ENCODE results near the gene SLC35F4.
A peak's percentile ranks its signal among the peaks of the same experiment; 100 is the strongest.
"Not testable (repeated sequence)": the region's sequence is repeated elsewhere in the genome, so short reads cannot be mapped to it uniquely, and the experiment has no call there.

SLC35F4 gene

DNA sequence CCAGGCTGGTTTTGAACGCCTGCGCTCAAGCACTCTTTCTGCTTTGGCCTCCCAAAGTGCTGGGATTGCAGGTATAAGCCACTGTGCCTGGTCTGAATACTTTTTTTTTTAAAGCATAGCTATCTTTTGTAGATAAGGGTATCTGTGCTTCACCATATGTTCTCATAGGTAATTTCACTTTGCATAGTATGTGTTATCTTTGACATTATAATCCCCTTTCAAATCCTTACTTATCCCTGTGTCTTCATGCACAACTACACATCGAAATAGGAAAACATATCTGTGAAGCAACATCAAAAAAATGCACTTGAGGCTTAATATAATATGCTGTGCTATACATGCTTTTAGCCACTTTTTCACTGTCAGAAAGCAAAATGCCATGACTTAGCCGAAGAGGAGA, 94.1 kb downstream of the SLC35F4 start:
- no peak for DNase-seq

DNA sequence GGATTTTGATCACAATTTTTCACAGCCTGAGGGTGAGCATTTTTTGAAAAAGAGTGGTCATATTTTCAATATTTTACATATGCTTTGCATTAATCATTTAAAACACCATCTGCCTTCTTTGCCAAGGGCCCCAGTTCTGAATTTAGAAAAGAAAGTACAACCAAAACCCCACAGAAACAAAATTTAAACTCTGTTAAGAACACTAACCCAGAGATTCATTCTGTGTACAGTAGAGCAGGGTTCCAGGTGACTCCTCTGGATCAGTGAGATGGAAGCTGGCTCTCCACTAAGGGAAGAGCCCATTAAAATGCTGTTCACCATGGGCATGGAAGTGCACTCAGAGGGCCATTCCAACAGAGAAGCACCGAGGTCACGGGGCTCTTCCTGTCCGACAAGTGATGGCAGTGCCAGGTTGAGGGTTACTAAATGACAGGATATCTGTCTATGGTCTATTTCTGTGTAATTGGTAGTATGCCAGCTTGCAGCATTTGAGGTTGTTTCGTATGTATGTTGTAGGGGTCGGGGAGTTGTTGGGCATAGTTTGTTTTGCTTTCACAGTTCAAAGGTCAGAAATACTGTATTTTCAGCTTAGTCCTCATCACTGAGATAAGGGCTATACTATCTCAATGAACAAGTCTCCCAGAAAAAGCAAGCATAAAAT, 95.9 kb downstream of the SLC35F4 start:
- DNase-seq: peak; percentile 34

DNA sequence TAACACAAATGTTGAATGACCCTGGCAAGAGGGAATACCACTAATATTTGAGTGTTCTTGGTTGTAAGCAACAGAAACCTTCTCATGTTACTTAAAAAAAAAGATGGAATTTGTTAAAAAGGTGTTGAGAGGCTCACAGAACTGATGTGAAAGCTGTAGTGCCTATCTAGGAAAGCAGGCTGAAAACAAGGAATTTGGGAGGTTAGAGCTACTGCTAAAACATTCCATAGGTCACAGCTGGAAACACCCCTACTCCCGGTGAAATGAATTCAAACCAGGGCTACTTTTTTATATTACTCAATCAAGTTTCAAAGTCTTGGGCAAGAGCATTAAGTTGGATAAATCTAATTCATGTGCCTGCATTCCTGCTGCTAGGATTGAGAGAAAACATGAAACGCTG, 104.1 kb downstream of the SLC35F4 start:
- DNase-seq: no peak

DNA sequence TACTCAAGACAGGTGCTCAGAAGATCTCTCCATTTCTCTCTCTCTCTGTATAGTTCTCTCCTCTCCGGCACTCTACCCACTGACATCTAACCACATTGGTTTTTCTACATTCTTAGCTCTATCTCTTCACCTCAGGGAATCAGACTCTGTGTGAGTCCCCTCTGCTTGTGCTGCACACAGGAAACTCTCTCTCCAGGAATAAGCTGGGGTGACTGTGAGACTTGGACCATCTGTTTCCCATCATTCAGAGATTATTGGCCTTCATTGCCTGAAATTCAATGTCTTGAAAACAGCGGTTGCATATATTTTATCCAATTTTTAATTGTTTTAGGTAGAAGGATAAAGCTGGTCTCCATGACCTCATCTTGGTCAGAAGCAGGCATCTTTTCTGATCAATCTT, 105.0 kb downstream of the SLC35F4 start:
- no peak for DNase-seq

DNA sequence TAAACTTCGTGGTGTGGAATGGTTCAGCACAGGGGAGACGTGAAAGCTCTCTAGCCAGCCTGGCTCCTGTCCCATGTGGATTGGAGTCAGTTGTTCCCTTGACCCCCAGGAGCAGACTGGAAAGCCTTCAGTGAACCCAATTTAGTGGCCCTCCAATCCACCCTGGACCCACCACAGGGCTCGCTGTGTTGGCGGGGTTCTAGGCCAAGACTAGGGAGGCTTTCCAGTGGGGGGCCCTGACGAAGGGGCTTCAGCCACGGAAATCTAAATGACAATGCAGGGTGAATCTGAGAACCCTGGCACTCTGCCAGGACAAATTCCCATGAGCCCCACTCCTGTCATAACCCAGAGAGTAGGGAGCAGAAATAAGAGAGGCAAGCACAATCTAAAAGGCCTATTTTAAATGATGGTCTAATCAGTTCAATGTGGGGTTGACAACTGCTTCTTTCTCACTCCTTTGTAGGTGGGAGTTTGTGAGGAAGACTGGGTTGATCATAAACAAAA, 110.8 kb downstream of the SLC35F4 start:
- DNase-seq: no peak

DNA sequence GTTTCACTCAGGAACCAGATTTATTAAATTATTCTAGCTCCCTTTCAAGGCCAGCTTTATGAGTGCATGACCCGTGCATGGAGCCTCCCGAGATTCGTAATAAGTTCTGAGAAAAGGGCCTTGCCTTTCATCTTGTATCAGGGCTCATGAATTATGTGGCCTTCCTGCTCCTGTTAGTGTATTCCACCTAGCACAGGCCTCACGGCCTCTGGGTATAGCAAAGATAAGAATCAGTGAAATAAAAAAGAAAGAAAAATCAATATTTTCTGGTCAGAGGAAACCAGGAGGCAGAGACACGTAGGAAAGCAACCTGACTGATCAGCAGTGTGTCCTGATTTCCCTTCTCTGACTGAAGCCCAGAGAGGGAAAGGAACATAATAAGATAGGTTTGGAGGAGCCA, 111.4 kb downstream of the SLC35F4 start:
- DNase-seq: no peak

DNA sequence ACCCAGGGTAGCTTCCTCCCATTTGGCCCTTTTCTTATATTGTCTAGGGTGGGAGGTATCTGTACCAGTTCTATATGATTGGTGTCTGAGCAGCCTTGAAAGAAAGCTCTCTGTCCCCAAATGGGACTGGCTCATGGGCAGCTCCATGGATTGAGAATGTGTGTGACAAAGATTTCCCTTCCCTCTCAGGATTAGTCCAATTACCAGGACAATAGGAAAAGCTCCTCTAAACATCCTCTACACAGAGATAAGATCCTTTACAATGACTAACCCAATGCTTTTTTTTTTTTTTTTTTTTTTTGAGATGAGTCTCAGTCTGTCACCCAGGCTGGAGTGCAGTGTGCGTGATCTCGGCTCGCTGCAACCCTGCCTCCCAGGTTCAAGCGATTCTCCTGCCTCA, 112.1 kb downstream of the SLC35F4 start:
- DNase-seq: no peak

DNA sequence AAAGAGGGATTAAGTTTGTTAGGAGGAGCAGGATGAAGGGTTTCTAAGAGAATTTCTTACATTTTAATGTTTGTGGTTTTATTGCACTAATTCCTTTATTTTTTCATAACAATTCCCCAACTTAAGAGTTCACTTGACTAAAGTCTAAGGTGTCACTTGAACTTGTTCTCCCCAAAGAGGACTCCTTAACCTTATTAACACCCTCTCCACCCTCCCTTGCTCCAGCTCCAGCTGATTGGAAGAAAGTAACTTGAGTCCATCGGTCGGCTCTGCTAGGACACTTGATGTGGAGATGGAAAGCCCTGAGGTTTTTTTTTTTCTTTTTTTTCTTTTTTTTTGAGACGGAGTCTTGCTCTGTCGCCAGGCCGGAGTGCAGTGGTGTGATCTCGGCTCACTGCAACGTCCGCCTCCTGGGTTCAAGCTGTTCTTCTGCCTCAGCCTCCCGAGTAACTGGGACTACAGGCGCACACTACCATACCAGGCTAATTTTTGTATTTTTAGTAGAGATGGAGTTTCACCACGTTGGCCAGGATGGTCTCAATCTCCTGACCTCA, 113.7 kb downstream of the SLC35F4 start:
- not testable (repeated sequence) for DNase-seq

DNA sequence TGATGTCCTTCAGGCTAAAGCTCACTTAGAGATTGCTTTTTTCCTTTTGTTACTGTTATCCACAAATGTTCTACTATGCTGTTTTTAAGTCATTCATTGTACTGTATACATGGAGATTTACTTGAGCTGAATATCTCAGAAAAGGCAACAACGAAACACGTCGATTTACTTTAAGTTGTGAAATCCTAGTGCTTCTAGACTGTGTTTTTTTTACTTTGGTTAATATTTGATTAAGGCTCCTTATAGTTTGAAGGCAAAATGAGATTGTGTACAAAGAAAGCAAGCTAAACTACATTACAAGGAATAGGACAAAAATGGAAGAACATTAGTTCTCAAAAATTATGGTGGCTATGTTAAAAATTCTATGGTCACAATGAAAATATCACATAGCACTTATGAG, 114.5 kb downstream of the SLC35F4 start:
- no peak for DNase-seq

DNA sequence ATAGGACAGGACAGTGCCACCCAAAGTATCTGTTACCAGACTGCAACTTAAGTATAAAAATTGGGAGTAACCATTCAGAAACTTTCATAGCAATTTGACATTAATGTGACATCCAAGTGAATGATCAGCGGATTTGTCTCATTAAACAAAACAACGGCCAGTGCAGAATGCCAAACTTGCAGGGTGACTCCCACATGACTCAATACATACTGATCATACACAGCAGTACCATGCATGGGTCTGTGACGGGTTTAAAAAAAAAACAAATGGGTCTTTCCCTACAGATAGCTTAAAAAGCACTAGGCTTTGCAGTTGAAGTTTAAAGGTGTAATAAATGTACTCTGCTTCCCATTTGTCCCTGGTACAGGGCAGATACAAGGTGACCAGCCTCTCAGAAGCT, 116.6 kb downstream of the SLC35F4 start:
- DNase-seq: no peak

DNA sequence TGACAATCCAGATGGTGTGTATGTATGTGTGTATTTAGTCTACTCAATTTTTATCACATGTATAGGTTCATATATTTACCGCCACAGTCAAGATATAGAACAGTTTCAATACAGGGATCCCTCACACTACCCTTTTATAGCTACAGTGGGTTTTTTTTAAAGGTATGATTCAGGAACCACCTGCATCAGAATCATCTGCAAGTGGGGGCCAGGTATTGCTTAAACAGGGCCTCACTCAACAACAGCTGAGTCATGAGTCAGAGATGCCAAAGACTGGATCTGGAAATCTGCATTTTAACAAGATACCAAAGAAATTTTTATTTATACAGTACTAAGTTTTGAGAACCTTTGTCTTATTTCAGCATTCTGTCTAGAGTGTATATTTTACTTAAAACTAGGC, 117.6 kb downstream of the SLC35F4 start:
- DNase-seq: no peak

DNA sequence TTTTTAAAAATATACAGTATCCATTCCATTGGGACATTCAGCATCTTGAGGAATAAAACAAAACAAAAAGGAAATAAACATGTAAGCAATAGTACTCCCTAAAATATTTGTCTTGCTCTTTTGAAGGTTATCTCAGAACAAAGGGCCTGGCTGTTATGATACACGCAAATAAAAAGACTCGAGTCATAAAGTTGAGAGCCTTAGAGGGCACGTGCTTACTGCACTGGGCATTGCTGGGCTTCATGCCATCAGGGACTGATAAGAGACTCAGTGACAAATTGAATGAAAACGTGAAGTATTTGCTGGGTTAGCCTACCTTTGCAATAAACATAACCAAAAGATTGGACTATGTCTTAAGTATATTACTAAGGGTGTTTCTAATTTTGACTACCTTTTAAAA, 118.9 kb downstream of the SLC35F4 start:
- DNase-seq: no peak

DNA sequence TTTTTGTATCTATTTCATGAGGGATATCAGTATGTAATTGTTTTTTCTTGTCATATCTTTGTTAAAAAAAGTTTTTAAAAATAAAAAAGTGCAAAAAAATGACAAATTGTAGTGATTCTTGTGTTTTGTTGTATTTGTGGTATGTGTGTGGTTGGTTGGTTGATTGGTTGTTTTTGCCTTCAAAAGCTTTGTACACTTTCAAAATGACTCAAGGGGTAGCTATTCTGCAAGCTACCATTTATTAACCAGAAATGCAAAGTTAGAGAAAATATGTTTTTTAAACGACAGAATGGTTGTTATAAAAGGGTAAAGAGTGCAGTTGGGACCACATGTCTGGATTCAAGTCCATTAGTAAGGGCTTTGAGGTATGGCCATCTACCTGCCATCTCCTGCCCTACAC, 119.3 kb downstream of the SLC35F4 start:
- no peak for DNase-seq

DNA sequence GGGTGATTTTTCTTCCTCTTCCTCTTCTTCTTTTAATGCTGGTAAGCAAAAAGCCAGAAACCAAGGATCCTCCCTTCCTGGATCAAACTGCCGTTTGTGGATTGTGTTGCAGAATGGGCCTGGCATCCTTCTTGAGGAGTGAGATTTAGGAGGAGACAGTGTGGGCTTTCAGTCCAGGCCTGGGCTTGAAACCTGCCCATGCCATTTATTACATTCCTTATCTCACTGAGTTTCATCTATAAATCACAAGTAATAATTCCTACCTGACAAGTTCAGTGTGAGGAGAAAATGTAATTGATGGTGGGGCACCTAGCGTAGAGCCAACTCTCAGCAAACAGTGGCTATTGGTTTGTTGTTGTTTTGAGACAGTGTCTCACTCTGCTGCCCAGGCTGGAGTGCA, 126.4 kb downstream of the SLC35F4 start:
- no peak for DNase-seq

DNA sequence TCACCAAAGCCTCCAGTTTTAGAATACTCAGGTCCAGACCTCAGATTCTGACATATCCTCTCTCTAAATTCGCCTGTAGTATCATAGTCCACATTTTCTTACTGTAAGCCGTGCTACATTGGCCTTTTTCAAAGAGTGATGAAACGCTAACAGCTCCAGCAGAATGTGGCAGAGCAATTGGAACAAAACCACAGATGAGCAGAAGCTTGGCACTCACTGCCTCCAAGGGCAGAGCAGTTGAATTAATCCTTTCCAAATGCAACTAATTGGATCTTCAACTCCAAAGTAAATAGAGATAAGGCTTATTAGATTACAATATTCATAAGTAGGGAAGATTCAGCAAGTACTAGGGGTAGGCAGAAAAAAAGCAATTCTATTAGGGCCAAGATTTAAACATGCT, 128.3 kb downstream of the SLC35F4 start:
- no peak for DNase-seq

DNA sequence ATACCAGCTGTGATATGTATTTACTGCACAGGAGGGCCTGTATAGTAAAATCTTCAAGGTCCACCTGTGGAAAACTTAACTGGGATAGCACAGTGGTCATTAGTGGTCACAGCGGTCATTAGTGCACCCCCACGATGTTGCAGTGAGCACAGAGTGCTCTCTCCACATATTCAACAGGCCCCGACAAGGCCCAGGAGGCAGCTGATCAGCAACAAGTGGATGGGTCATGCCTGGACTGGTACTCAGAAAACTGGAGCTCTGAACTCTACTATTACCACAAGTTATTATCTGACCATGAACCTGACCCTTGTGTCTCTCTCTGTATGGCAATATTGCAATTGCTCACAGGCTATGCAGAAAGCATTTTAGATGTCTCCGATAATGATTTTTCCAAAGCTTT, 129.5 kb downstream of the SLC35F4 start:
- DNase-seq: no peak

DNA sequence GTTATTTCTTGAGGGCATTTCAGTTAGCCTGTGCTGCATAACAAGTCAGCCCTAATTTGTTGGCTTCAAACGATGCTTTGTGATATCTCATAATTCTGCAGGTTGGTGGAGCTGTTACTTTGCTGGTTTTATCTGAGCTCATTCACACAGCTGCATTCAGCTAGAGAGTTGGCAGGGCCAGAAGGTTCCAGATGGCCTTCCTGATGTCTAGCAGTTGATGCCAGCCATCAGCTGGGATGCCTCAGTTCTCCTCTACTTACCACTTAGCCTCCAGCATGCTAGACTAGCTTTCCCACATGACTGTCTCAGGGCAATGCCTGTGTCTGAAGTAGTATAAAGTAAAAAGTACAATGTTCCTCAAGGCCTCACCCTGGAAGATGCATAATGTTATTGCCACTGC, 130.6 kb downstream of the SLC35F4 start:
- no peak for DNase-seq

DNA sequence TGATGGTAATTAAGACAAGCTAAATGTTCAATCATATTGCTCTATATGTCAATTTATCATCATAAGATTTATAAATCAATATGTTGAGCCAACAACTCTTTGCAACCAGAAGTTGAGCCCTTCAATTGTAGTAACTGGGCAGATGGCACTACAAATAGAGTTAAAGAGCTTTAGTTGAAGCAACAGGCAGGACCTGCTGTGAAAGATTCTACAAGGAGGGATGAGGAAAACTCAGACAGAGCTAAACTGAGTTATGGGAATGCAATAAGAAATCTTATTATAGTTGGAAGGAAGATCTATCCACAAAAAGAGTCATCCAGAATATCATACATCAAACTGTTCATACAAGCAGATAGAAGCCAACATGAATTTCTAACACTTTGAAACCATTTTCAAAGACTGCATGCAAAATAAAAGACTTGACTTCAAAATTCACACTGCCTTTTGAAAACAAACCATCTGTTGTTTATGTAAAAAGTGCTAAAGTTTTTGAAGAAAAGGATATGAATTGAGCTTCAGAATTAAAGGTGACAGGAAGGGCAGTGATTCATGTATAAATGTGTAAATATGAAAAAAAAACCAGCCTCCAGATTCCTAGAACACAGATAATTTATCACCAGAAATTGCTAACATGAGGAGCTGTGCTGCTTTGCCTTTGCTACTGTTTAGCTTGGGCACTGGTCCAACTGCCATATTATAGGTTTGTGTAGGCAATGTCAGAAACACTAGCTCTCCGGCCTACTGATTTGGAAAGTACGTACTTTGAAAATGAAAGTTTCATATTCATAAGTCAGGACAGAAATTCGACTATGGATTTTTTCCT, 133.2 kb downstream of the SLC35F4 start:
- no peak for DNase-seq

DNA sequence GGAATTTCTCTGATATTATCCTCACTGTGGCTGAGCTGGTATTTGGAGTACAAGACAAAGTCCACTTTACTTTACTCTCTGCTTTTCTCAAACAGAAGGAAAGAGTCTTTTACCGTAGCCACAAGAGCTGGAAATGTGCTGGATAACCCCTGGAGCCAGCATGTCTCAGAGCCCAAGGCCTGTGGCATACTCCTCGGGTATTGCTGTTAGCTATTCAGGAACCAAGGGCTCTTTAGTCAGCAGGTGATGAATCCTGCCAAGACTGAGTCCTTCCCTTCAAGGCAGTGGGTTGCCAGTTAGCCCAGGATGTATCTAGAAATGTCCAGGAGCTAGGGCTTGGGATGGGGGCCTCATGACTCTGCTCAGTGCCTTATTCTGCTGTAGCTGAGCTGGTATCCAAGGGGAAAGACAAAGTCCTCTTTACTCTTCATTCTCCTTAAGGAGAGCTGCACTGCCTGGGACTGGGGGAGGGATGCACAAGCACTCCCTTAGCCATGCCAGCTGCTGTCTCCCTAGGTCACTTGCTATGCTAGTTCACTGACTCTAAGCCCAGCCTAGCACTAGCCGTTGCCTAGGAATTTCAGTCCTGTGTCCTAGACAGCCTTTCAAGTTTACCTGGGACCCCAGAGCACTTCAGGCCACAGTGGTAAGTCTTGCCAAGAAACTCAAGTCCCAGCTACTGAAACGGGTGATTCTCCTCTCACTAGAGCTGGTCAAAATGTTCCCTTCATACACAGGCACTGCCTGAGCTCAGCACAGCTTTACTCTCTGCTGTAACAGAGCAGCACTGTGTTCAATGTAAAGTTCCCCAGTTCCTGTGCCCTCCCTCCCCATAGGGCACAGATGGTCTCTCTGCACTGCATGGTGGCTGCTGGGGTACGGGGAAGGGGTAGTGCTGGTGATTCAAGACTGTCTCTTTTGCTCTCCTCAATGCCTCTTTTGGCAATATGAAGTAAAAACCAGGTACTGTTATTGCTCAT, 136.4 kb downstream of the SLC35F4 start:
- DNase-seq: no peak

DNA sequence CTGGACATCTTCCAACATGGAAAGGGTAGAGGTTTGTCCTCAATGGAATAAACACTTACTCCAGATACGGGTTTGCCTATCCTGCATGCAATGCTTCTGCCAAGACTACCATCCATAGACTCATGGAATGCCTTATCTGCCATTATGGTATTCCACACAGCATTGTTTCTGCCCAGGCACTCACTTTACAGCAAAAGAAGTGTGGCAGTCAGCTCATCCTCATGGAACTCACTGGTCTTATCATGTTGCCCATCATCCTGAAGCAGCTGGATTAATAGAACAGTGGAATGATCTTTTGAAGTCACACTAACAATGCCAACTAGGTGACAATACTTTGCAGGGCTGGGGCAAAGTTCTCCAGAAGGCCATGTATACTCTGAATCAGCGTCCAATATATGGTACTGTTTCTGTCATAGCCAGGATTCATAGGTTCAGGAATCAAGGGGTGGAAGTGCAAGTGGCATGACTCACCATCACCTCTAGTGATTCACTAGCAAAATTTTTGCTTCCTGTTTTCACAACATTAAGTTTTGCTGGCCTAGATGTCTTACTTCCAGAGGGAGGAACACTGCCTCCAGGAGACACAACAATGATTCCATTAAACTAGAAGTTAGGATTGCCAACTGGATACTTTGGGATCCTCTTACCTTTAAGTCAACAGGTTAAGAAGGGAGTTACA, 140.4 kb downstream of the SLC35F4 start:
- DNase-seq: no peak

DNA sequence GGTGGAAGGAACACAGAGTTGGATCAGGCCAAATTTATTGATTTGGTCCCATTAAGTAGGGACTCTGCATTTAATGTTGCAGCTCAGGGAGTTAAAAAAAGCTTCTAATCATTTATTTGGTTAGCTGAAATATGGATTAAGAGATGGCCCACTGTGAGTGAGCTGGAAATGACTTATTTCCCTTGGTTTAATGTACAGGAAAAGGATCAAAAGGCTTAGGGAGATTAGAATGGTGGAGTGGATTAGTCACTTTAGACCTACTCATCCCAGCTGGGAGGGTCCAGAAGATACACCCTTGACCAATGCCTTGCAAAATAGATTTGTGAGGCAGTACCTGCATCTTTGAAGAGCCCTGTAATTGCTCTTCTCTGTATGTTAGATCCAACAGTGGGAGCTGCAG, 143.8 kb downstream of the SLC35F4 start:
- not testable (repeated sequence) for DNase-seq

DNA sequence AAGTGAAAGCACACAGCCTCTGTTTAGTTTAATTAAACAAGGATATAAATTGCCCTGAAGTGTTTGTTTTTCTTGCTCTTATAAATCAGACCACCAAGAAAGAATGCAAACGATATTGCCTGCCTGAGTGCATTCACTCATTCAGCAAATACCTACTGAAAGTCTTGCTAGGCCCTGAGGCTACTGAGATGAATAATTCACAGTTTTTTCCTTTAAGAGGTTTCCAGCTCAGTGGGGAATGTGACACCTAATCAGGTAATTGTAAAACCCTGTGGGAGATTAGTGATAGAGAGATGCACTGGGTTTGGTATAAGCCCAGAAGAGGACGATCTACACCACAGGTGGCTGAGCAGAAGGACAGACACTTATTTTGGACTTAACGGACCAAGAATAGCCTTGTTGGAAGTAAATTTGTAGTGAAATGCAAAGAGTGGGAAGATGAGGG, 151.4 kb downstream of the SLC35F4 start:
- no peak for DNase-seq
